Thyroid gland (tissue), 4 donors: Measurements from ENCODE around the gene RPAP2. TPM values are rescaled to one million over a fixed set of nuclear protein-coding genes. Genes with fewer than 3 reads are reported as not detected.
"Not testable (repeated sequence)": the region's sequence is repeated elsewhere in the genome, so short reads cannot be mapped to it uniquely, and the experiment has no call there.

ENCODE experiments used
- DNase-seq, 2 donors: peaks; one replicate each; pipeline ENCODE4 v3.0.0-alpha.2; 2019
- H3K27ac ChIP-seq, 3 donors: fragments of 200-600 bp; sonication (generic); 1 replicate in 2 of 3; 2 replicates in 1 of 3; pipeline ENCODE4 v1.5.1; 2016 to 2019; ENCODE audit warnings: mild to moderate bottlenecking in 1 of 3, moderate library complexity in 1 of 3
- H3K27me3 ChIP-seq: fragments of 200-600 bp; sonication (generic); one replicate; pipeline ENCODE4 v1.5.1; 2019
- H3K36me3 ChIP-seq, 2 donors: fragments of 200-600 bp; sonication (generic); one replicate each; pipeline ENCODE4 v1.5.1; 2016 to 2019
- H3K4me1 ChIP-seq, 2 donors: fragments of 200-600 bp; sonication (generic); one replicate each; pipeline ENCODE4 v1.5.1; 2017 to 2019
- H3K4me3 ChIP-seq, 3 donors: fragments of 200-600 bp; sonication (generic); replicated peaks in 1 of 3; 1 replicate in 2 of 3; 2 replicates in 1 of 3; pipeline ENCODE4 v1.5.1; 2016; ENCODE audit warnings: mild to moderate bottlenecking in 1 of 3
- H3K9me3 ChIP-seq: fragments of 200-600 bp; sonication (generic); one replicate; pipeline ENCODE4 v1.5.1; 2017
- CTCF ChIP-seq, 6 experiments: fragments of 200-600 bp in 3 of 6; fragments of 450-650 bp in 3 of 6; sonication (generic) in 3 of 6; IDR thresholded peaks; one replicate each; pipeline ENCODE4 v1.5.1; 2016 to 2019; ENCODE audit warnings: antibody characterized with exemption in 6 of 6, mild to moderate bottlenecking in 2 of 6, inconsistent platforms in 1 of 6, moderate library complexity in 1 of 6
- POLR2A ChIP-seq, 2 donors: fragments of 450-650 bp; IDR thresholded peaks; one replicate each; pipeline ENCODE4 v1.6.1; 2017; ENCODE audit warnings: antibody characterized with exemption in 2 of 2, mild to moderate bottlenecking in 2 of 2, moderate library complexity in 1 of 2
- WGBS, 2 donors: methylation state at CpG; one replicate each; pipeline ENCODE4 v1.1.5; 2017; 5-methylcytosine and 5-hydroxymethylcytosine counted together
- intact Hi-C: fragments of 100-400 bp; cut with DNase I; formaldehyde crosslinking; loops from one replicate; pipeline ENCODE4 v1.15.1; 2023
- total RNA-seq, 4 donors: library from RNA; depleted of rRNA; stranded (reverse); fragments of >200 nt; gene quantifications; one replicate each; pipeline ENCODE4 v1.2.3, GENCODE V29; 2016

RPAP2 gene
- total RNA-seq, 4 donors from 2014 or later, result 8.7 to 28.0 (median 17.6) TPM

DNA sequence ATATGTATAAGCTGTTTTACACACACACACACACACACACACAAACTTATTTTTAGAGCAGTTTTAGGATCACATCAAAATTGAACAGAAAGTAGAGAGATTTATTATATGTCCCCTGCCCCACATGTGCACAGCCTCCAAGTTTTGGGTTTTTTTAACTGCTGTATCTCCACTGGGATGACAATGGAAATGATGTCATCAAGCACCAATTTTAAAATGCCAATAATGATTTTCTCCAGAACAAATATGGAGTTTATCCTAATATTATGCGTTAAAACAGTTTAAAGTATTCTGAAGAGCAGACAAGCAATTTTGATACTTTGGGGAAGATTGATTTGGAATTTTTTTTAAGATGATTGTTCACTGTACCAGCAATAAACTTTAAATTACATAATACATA is 131.2 kb downstream of the RPAP2 start:
- TF ChIP-seq CTCF (IDR thresholded peaks at IDR 0.05) (no peak), POLR2A (IDR thresholded peaks at IDR 0.05) (no peak)
- intact Hi-C loops, result no loop called here
- Histone ChIP-seq H3K9me3 (no peaks in the 10 kb centered on the region), H3K27me3 (no peaks in the 10 kb centered on the region), H3K4me1 (no peaks in the 10 kb centered on the region), H3K4me3 (no peak overlapping the region), H3K27ac (no peak overlapping the region), H3K36me3 (no peaks in the 10 kb centered on the region)
- WGBS, 2 donors, result 77 to 79% methylated on average over 1 of the region's 1 CpG
- no peak for DNase-seq

- H3K27me3 ChIP-seq, H3K36me3 ChIP-seq, H3K9me3 ChIP-seq, intact Hi-C loops, H3K27ac ChIP-seq, H3K4me3 ChIP-seq, DNase-seq, H3K4me1 ChIP-seq: not testable (repeated sequence)
- WGBS, 2 donors, result 74 to 86% methylated on average over 1 of the region's 1 CpG
Measured at GRCh38 chr1:92434572-92434971, 135.7 kb downstream of the RPAP2 start.

- Histone ChIP-seq H3K27me3 (no peaks in the 10 kb centered on the region), H3K36me3 (no peaks in the 10 kb centered on the region), H3K27ac (no peak overlapping the region), H3K9me3 (no peaks in the 10 kb centered on the region), H3K4me3 (no peak overlapping the region), H3K4me1 (no peaks in the 10 kb centered on the region)
- intact Hi-C loops, result no loop called here
- no peak for TF ChIP-seq CTCF (IDR thresholded peaks at IDR 0.05)
- TF ChIP-seq POLR2A (IDR thresholded peaks at IDR 0.05), result no peak
- DNase-seq, result no peak
- 96 to 100% methylated on average over 1 of the region's 1 CpG for WGBS, 2 donors
Measured at GRCh38 chr1:92439291-92439690, 140.4 kb downstream of the RPAP2 start.

DNA sequence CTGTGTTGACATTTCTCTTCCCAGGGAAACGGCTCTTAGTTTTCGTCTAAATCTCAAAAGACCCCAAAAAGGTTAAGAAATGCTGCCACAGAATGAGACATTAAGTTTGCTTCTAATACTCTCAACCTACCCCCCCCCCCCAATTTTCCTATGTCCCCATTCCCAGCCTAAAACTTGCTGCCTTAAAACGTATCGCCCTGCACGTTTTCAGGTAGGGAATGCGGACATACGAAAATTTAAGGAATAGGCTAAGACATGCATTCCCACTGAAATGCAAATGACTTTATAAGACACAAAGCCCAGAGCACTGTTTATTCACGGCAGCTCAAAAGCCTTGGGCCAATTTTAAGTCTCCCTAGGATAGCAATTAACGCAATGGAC is 142.4 kb downstream of the RPAP2 start:
- no peaks in the 10 kb centered on the region for H3K36me3 ChIP-seq
- H3K27ac ChIP-seq, result no peak overlapping the region
- intact Hi-C loops, result no loop called here
- H3K27me3 ChIP-seq, result no peaks in the 10 kb centered on the region
- H3K9me3 ChIP-seq, result no peaks in the 10 kb centered on the region
- DNase-seq, result no peak
- 92 to 97% methylated on average over 9 of the region's 9 CpGs for WGBS, 2 donors
- no peaks in the 10 kb centered on the region for H3K4me1 ChIP-seq
- TF ChIP-seq CTCF (IDR thresholded peaks at IDR 0.05) (no peak), POLR2A (IDR thresholded peaks at IDR 0.05) (no peak)
- H3K4me3 ChIP-seq, result no peak overlapping the region

DNA sequence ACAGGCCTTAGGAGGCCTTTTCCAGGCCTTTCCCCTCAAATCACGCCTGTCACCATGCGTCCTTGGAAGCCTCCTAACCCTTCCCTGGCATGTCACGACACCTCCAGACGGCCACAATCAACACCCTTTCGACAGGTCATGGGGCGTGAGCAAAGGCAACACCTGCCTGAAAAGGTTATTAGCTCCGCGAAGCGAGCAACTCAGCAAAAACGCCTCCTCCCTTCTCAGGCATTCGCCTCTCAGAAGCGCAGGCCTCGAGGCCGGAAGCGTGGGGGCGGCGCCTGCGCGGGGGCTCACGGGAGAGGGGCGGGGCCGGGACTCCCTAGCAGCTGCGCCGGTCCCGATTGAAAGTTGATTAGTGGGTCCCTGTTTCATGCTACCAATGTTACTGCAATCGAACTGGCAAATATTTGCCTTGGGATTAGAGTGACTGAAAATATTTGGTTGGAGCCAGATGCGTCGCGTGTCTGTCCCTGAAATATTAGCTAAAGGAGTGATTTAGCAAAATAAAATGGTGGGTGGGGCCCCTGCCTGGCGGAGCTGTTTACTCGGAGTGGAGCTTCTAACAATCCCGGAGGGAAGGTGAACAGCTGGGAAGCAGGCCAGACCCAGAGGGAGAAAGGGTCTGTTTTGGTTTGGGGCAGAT is 143.0 kb downstream of the RPAP2 start:
- no peaks in the 10 kb centered on the region for H3K27me3 ChIP-seq
- H3K4me1 ChIP-seq, result no peaks in the 10 kb centered on the region
- no peaks in the 10 kb centered on the region for H3K36me3 ChIP-seq
- H3K9me3 ChIP-seq, result no peaks in the 10 kb centered on the region
- TF ChIP-seq POLR2A (IDR thresholded peaks at IDR 0.05), result no peak
- TF ChIP-seq CTCF (IDR thresholded peaks at IDR 0.05), result no peak
- no peak overlapping the region for H3K27ac ChIP-seq
- intact Hi-C loops, result no loop called here
- WGBS, 2 donors, result 60 to 70% methylated on average over 31 of the region's 32 CpGs
- H3K4me3 ChIP-seq, result no peak overlapping the region
- peak; percentile 17 to 22 for DNase-seq

DNA sequence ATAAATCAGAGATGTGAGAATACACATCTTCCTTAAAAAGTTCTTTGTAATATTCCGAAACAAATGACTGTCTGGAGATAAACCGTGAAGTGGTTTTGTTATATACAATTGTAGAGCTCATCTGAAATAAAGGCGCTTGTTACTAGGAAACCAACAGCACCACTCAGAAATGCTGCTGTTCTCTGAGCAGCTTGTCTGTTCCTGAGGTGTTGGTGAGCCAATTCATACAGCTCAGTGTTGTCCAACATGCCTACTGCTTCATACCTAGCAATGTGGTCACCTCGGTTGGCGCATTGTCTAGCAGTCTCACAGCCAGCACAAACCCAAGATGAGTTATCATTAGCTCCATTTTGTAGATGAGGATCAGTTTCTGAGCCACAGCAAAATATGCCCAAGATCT is 143.5 kb downstream of the RPAP2 start:
- no peak overlapping the region for H3K4me3 ChIP-seq
- no peak overlapping the region for H3K27ac ChIP-seq
- no peaks in the 10 kb centered on the region for H3K4me1 ChIP-seq
- H3K27me3 ChIP-seq, result no peaks in the 10 kb centered on the region
- no peaks in the 10 kb centered on the region for H3K9me3 ChIP-seq
- DNase-seq, result no peak
- WGBS, 2 donors, result 96 to 98% methylated on average over 5 of the region's 5 CpGs
- H3K36me3 ChIP-seq, result no peaks in the 10 kb centered on the region
- intact Hi-C loops, result no loop called here
- no peak for TF ChIP-seq CTCF (IDR thresholded peaks at IDR 0.05)
